HCT116 (cell line): ENCODE results near the gene DRD2.

Experiments
- CTCF ChIP-seq, 3 experiments: fragments of 200-600 bp in 1 of 3; sonication (generic) in 1 of 3; IDR thresholded peaks in 2 of 3; conservative IDR thresholded peaks in 1 of 3; 2 replicates each; pipeline ENCODE4 v1.5.1; 2012 to 2017; ENCODE audit warnings: low read depth in 2 of 3, low read length in 2 of 3, antibody characterized with exemption in 1 of 3, borderline replicate concordance in 1 of 3, control low read depth in 1 of 3, mild to moderate bottlenecking in 1 of 3, mixed read lengths in 1 of 3, mixed run types in 1 of 3, moderate library complexity in 1 of 3; ENCODE audit not compliant: insufficient read depth in 1 of 3
- EGR1 ChIP-seq: IDR thresholded peaks from 2 replicates; pipeline ENCODE4 v1.6.1; 2012; ENCODE audit warnings: low read depth
- EZH2 ChIP-seq: fragments of 200-600 bp; sonication (generic); IDR thresholded peaks from 2 replicates; pipeline ENCODE4 v1.6.1; 2017; ENCODE audit warnings: antibody characterized with exemption, mixed run types
- EZH2phosphoT487 ChIP-seq: fragments of 200-600 bp; IDR thresholded peaks from 2 replicates; pipeline ENCODE4 v1.6.1; 2018; ENCODE audit warnings: antibody characterized with exemption, borderline replicate concordance
- JUND ChIP-seq: IDR thresholded peaks from 2 replicates; pipeline ENCODE4 v1.6.1; 2012
- MAX ChIP-seq: IDR thresholded peaks from 2 replicates; pipeline ENCODE4 v1.6.1; 2012
- POLR2A ChIP-seq: IDR thresholded peaks from 2 replicates; pipeline ENCODE4 v1.7.0; 2011; ENCODE audit warnings: borderline replicate concordance; ENCODE audit not compliant: insufficient read depth, insufficient read length; ENCODE audit errors: extremely low read depth

DNA sequence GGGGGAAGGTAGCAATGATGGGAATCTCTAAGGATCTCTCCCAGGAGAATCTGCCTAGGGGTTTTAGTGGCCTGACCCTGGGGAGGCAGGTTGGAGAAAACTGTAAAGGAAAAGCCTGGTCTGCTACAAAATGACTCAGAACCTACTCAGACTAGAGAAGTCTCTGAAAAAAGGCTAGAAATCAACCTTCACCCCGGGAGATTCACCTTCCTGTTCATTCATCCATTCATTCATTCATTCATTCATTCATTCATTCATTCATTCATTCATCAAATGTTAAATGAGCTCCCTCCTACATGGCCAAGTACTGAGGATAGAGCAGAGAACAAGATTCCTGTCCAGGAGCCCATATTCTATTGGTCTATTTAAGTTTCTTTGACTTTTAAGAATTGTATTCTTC lies 96.5 kb downstream of the DRD2 start:
- TF ChIP-seq EGR1 (no peak), EZH2 (no peak), CTCF (IDR thresholded peaks at IDR 0.05 in 2 of 3, conservative IDR thresholded peaks at IDR 0.05 in 1 of 3; ENCODE audit: borderline replicate concordance in 1 of 3, insufficient read depth in 1 of 3, low read depth in 2 of 3, low read length in 2 of 3) (no peak), POLR2A (no peak), MAX (no peak), EZH2phosphoT487 (no peak), JUND (no peak)
